Aorta (tissue), 5 donors: Measurements from ENCODE around the gene MIER2. TPM values are rescaled to one million over a fixed set of nuclear protein-coding genes. Genes with fewer than 3 reads are reported as not detected.
"Not testable (repeated sequence)": the region's sequence is repeated elsewhere in the genome, so short reads cannot be mapped to it uniquely, and the experiment has no call there.

Experiments used
- ATAC-seq: fragments of 200-7000 bp; cut with Tn5 transposase; one replicate; pipeline ENCODE4 v1.9.1; 2022; ENCODE audit warnings: moderate library complexity; ENCODE audit not compliant: low FRiP score
- DNase-seq, 2 donors: peaks; one replicate each; pipeline ENCODE4 v3.0.0-alpha.2; 2020
- H3K27ac ChIP-seq, 2 donors: one replicate each; pipeline ENCODE4 v1.5.1; 2013; ENCODE audit warnings: low read length in 2 of 2, mild to moderate bottlenecking in 2 of 2, moderate library complexity in 2 of 2, control low read depth in 1 of 2, inconsistent platforms in 1 of 2, low read depth in 1 of 2
- H3K27me3 ChIP-seq, 2 donors: one replicate each; pipeline ENCODE4 v1.6.1; 2013; ENCODE audit warnings: control low read depth in 1 of 2, low read length in 1 of 2, mild to moderate bottlenecking in 1 of 2, moderate library complexity in 1 of 2; ENCODE audit not compliant: insufficient read depth in 2 of 2, control insufficient read depth in 1 of 2
- H3K36me3 ChIP-seq, 2 donors: one replicate each; pipeline ENCODE4 v1.6.1; 2013; ENCODE audit warnings: control low read depth in 1 of 2, low read length in 1 of 2, mild to moderate bottlenecking in 1 of 2; ENCODE audit not compliant: insufficient read depth in 2 of 2, control insufficient read depth in 1 of 2
- H3K4me1 ChIP-seq, 2 donors: one replicate each; pipeline ENCODE4 v1.6.1; 2013; ENCODE audit warnings: low read length in 2 of 2, control low read depth in 1 of 2, mild to moderate bottlenecking in 1 of 2, moderate library complexity in 1 of 2; ENCODE audit not compliant: insufficient read depth in 2 of 2, control insufficient read depth in 1 of 2
- H3K4me3 ChIP-seq, 2 donors: one replicate each; pipeline ENCODE4 v1.5.1; 2013; ENCODE audit warnings: low read length in 2 of 2, control low read depth in 1 of 2, mild to moderate bottlenecking in 1 of 2
- H3K9me3 ChIP-seq: one replicate; pipeline ENCODE4 v1.6.1; 2013; ENCODE audit warnings: mild to moderate bottlenecking, low read length; ENCODE audit not compliant: control insufficient read depth
- WGBS, 2 donors: extraction: QIAGEN DNeasy Blood & Tissue Kit; methylation state at CpG; one replicate each; pipeline ENCODE4 v1.1.7; 2013; 5-methylcytosine and 5-hydroxymethylcytosine counted together
- intact Hi-C, 2 donors: fragments of 100-400 bp; cut with DNase I; formaldehyde crosslinking; loops; one replicate each; pipeline versions ENCODE4 v1.14.2 to v1.15.0; 2022
- long read RNA-seq, 2 donors: library from polyadenylated mRNA; unstranded; transcript quantifications; one replicate each; pipeline ENCODE4 v2.0.0, GENCODE V29; 2020 to 2021
- polyA plus RNA-seq, 2 donors: library from polyadenylated mRNA; stranded (reverse); fragments of 200-250 nt; gene quantifications; one replicate each; pipeline ENCODE4 v1.2.3, GENCODE V29; 2013
- total RNA-seq, 2 donors: library from RNA; stranded (reverse); fragmentation: NEBNext Ultra II Directional; extraction: Animal tissue kit (Norgen Biotek cat#: 25700); gene quantifications; one replicate each; pipeline ENCODE4 v1.2.1, GENCODE V29; 2021
- donor health status: healthy with polysubstance abuse.
- donor health status: Bipolar disorder and iron deficiency.
- donor health status: DM: no; HTN: no; CAD: no.
- donor health status: DM: no; HTN: no; CAD: no.
- donor health status: DM: yes; HTN: yes; CAD: no.

Gene MIER2, protein sequence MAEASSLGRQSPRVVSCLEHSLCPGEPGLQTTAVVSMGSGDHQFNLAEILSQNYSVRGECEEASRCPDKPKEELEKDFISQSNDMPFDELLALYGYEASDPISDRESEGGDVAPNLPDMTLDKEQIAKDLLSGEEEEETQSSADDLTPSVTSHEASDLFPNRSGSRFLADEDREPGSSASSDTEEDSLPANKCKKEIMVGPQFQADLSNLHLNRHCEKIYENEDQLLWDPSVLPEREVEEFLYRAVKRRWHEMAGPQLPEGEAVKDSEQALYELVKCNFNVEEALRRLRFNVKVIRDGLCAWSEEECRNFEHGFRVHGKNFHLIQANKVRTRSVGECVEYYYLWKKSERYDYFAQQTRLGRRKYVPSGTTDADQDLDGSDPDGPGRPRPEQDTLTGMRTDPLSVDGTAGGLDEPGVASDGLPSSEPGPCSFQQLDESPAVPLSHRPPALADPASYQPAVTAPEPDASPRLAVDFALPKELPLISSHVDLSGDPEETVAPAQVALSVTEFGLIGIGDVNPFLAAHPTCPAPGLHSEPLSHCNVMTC
- total RNA-seq (10 to 100 TPM; 26.4 to 31.1 TPM), polyA plus RNA-seq (1 to 10 TPM; 3.3 to 9.1 TPM)
- long read RNA-seq, donor 1, full-length matches to known transcripts, result 22 of 63 reads
- long read RNA-seq, donor 1, partial matches to known transcripts, result 26 of 63 reads
- long read RNA-seq, donor 1, other reads (novel, unspliced or antisense), result 15 of 63 reads
- long read RNA-seq, donor 2, full-length matches to known transcripts, result 2 of 14 reads
- long read RNA-seq, donor 2, partial matches to known transcripts, result 6 of 14 reads
- long read RNA-seq, donor 2, other reads (novel, unspliced or antisense), result 6 of 14 reads

DNA sequence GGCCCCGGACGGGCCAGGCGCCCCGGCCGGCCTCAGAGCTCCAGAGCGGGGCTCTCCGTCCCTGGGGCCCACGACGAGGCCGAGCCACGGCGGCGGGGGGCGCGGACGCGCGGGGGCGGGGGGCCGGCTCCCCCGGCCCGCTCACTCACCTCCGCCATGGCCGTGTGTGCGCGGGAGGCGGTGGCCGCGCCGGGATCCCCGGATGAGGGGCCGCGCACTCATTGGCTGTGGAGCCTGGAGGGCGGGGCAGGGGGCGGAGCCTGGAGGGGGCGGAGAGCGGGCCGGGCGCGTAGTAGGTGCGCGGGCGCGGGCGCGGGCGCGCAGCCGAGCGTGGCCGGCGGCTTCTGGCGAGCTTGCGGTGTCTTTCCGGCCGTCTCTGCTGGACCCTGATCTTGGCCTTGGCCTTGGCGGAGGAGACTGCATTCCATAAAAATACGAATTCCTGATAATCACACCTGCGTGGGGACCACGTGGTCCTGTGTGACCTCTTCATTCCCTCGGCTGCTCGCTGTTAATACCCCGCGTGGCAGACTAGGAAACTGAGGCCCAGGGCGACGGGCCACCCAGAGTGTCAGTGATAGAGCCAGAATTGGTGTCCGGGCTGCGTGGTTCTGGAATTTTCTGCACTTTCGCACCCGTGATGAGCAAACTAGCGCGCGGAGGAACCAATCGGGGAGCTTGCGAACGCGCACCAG is at the start of gene MIER2:
MIER2 (minus strand) TSS at position 172 of the 695 bp plus-strand sequence; CDS start at position 158, 14 bp downstream.
- peak; percentile 90 for ATAC-seq
- DNase-seq, result peak; percentile 83 to 94
- intact Hi-C loops, result loop anchor here in 1 of 2 donors (10.0 kb wide), 1 partner anchor 140 kb away; no protein-coding TSS in a partner anchor
- no peaks in the 10 kb centered on the region for H3K27me3 ChIP-seq
- H3K4me1 ChIP-seq, result no peaks in the 10 kb centered on the region
- peak within 1 kb of the TSS; percentile 89 to 92 for H3K4me3 ChIP-seq
- no peak within 1 kb of the TSS for H3K27ac ChIP-seq
- WGBS, 2 donors, result 6 to 13% methylated on average over 33 to 77 of the region's 77 CpGs
- H3K9me3 ChIP-seq, result no peaks in the 10 kb centered on the region
- no peaks in the 10 kb centered on the region for H3K36me3 ChIP-seq

DNA sequence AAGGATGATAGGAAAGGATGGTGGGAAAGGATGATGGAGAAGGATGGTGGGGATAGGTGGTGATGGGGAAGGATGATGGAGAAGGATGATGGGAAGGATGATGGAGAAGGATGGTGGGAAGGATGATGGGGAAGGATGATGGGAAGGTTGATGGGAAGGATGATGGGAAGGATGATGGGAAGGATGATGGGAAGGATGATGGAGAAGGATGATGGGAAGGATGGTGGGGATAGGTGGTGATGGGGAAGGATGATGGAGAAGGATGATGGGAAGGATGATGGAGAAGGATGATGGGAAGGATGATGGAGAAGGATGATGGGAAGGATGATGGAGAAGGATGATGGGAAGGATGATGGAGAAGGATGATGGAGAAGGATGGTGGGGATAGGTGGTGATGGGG is 49.0 kb upstream of the MIER2 start:
- H3K36me3 ChIP-seq, H3K4me3 ChIP-seq, H3K27me3 ChIP-seq, H3K9me3 ChIP-seq, ATAC-seq, H3K4me1 ChIP-seq, H3K27ac ChIP-seq, DNase-seq, intact Hi-C loops: not testable (repeated sequence)

DNA sequence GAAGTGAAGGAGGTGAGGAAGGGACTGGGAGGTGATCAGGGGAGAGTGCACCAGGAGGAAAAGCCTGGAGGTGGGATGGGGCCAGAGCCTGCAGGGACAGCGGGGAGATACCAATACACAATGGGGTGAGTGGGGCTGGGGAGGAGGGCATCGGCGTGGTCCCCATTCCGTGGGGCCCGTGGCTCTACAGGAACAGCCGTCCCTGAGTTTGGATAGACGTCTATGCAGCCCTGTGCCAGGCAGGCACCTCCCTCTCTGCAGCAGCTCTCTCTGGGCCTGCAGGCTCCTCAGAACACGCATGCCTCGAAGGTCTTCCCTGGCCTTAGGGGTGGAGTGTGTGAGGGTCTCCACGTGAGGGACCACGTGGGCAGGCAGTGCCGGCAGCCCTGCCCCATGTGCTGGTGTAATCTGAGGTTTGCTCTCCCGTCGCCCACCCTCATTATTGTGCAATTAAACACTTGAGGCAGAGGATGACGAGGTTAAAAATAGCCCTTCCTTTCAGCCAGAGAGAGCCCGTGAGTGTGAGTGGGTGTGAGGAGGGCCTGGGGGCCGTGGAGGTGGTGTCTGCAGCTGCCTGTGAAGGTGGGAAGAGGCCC is 47.9 kb upstream of the MIER2 start:
- peak in 1 of 2 donors; percentile 5 for DNase-seq
- Histone ChIP-seq H3K9me3 (no peaks in the 10 kb centered on the region), H3K27ac (no peak overlapping the region), H3K27me3 (no peaks in the 10 kb centered on the region), H3K4me3 (no peak overlapping the region), H3K4me1 (no peaks in the 10 kb centered on the region), H3K36me3 (no peaks in the 10 kb centered on the region)
- 57 to 68% methylated on average over 17 of the region's 17 CpGs for WGBS, 2 donors
- ATAC-seq, result no peak
- intact Hi-C loops, result no loop called here

DNA sequence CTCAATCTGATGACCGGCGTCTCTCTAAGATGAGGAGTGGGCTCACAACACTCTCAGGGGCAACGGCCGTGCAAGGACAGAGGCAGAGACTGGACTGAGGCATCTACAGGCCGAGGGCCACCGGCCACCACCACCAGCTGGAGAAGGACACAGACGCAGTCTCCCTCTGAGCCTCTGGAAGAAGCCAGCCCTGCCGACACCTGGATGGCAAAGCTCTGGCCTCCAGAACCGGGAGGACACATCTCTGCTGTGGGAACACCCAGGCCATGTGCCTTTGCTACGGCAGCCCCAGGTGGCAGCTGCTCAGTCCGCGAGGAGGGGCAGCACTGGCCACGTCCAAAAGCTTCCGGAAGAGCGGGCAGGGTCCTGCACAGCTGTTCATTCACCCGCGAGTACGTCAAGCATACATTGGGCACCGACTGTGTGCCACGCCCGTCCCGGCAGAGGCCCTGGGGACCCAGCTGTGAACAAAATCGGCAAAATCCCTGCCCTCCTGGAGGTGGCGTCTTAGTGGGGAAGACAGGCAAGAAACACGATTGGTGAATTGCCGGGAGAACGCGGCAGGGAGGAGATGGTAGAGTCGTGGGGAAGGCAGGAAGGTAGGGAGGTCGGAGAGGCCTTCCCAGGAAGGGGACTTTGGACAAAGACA is 47.3 kb upstream of the MIER2 start:
- 85 to 87% methylated on average over 30 of the region's 30 CpGs for WGBS, 2 donors
- intact Hi-C loops, result no loop called here
- Histone ChIP-seq H3K4me3 (no peak overlapping the region), H3K27me3 (no peaks in the 10 kb centered on the region), H3K9me3 (no peaks in the 10 kb centered on the region), H3K27ac (no peak overlapping the region), H3K4me1 (no peaks in the 10 kb centered on the region), H3K36me3 (no peaks in the 10 kb centered on the region)
- DNase-seq (peak in 1 of 2 donors; percentile 34), ATAC-seq (no peak)

DNA sequence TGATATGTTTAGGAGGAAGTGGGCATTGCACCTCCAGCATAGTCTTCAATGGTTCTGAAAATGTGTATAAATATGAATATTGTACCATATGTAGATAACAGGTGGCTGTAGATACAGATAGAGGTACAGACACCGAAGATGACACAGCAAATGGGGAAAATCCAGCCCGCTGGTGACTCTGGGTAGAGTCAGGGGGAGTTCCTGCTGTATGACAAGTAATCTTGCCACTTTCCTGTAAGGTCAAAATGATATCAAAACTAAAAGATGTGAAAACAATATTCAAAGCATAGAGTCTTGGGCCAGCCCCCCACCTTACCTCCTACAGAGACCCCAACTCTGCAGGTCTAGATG is 46.6 kb upstream of the MIER2 start:
- no peaks in the 10 kb centered on the region for H3K36me3 ChIP-seq
- intact Hi-C loops, result no loop called here
- ATAC-seq (no peak), DNase-seq (peak in 1 of 2 donors; percentile 1)
- 84 to 90% methylated on average over 2 of the region's 2 CpGs for WGBS, 2 donors
- no peaks in the 10 kb centered on the region for H3K4me1 ChIP-seq
- H3K9me3 ChIP-seq, result no peaks in the 10 kb centered on the region
- H3K27ac ChIP-seq, result no peak overlapping the region
- no peak overlapping the region for H3K4me3 ChIP-seq
- no peaks in the 10 kb centered on the region for H3K27me3 ChIP-seq

DNA sequence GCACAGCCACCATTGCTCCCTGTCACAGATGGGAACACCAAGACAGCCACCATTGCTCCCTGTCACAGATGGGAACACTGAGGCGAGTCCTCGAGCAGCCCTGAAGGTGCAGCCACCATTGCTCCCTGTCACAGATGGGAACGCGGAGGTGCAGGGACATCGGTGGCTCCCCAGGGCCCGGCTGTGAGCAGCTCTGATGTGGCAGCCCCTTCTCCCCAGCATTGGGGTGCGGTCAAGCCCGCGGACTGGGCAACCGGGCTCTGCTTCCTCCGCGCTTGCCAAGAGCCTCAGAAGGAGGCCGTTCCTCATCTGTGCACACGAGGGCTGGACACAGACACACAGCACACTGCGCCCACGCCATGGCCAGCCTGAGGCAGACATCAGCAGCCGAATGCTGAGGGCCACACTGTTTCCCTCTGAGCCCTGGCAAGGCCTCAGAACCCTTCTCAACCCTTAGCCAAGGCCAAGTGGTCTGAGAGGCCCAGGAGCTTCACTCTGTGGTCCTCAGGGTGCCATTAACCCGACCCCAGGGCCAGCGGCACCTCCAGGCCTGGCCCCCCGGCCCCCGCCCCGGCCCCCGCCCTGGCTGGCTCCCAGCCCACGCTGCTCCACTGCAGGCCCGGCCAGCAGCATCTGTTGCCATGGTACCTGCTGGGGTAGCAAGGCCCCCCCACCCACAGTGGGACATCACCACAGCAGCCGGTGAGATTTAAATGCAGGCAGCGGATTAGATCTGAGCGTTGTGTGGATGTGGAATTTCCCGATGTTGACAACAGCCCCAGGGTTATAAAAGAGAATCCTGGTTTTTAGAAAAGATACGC is 46.0 kb upstream of the MIER2 start:
- Histone ChIP-seq H3K4me1 (no peaks in the 10 kb centered on the region), H3K4me3 (no peak overlapping the region), H3K36me3 (no peaks in the 10 kb centered on the region), H3K9me3 (no peaks in the 10 kb centered on the region), H3K27ac (no peak overlapping the region), H3K27me3 (no peaks in the 10 kb centered on the region)
- peak in 1 of 2 donors; percentile 29 for DNase-seq
- intact Hi-C loops, result no loop called here
- ATAC-seq, result no peak
- 77 to 87% methylated on average over 29 to 30 of the region's 30 CpGs for WGBS, 2 donors

DNA sequence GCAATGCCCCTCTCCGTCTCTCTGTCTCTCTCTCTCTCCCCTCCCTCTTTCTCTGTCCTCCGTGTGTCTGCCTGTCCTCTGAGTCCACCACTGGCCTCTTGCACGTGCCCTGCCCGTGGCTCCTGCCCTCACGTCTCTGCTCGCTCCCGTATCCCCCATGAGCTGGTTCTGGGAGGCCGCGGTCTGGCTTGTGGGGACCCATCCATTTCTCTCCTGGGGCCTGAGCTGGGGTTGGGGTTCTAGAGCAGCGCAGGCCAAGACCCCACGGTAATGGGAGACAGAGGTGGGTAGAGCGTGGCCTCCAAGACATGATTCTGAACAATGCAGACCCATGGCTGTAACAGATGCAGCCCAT is 45.3 kb upstream of the MIER2 start:
- no peaks in the 10 kb centered on the region for H3K27me3 ChIP-seq
- no peak for ATAC-seq
- H3K4me1 ChIP-seq, result no peaks in the 10 kb centered on the region
- intact Hi-C loops, result no loop called here
- H3K9me3 ChIP-seq, result no peaks in the 10 kb centered on the region
- WGBS, 2 donors, result 76 to 80% methylated on average over 11 to 12 of the region's 12 CpGs
- H3K36me3 ChIP-seq, result no peaks in the 10 kb centered on the region
- H3K27ac ChIP-seq, result no peak overlapping the region
- no peak overlapping the region for H3K4me3 ChIP-seq
- no peak for DNase-seq
